HG03432 (cell line): ENCODE data around the gene CCDC169.
"Not testable (repeated sequence)": the region's sequence is repeated elsewhere in the genome, so short reads cannot be mapped to it uniquely, and the experiment has no call there.

Source experiments
- ATAC-seq: cut with Tn5 transposase; IDR thresholded peaks from one replicate; pipeline ENCODE4 v1.9.1; 2021; ENCODE audit warnings: mild to moderate bottlenecking, moderate library complexity; ENCODE audit not compliant: unreplicated experiment

The CCDC169 gene

GRCh38 chr13:36297366-36298338 lies at the start of gene CCDC169:
TSS of gene CCDC169 (minus strand) at chr13:36297814. CDS start at chr13:36297719, 95 bp downstream.
- peak; percentile 91 for ATAC-seq

- peak; percentile 93 for ATAC-seq
These were observed 48.8 kb upstream of the CCDC169 start, which contains the start of gene SPART for GRCh38 chr13:36346222-36347083. TSS of gene SPART (minus strand) at chr13:36346394. CDS start at chr13:36335830, 10,564 bp downstream.

- peak; percentile 32 for ATAC-seq
These were observed 48.0 kb upstream of the CCDC169 start for GRCh38 chr13:36345438-36346221.

- ATAC-seq, result peak; percentile 27
These were observed 47.3 kb upstream of the CCDC169 start for GRCh38 chr13:36344886-36345437.

GRCh38 chr13:36344173-36344572 lies 46.6 kb upstream of the CCDC169 start:
- ATAC-seq, result no peak

- ATAC-seq, result no peak
These were observed 46.2 kb upstream of the CCDC169 start for GRCh38 chr13:36343766-36344165.

- ATAC-seq, result no peak
These were observed 45.1 kb upstream of the CCDC169 start for GRCh38 chr13:36342715-36343114.

GRCh38 chr13:36341718-36342117 lies 44.1 kb upstream of the CCDC169 start:
- ATAC-seq, result no peak

GRCh38 chr13:36339600-36340155 lies 42.1 kb upstream of the CCDC169 start:
- ATAC-seq, result no peak

GRCh38 chr13:36337938-36338641 lies 40.5 kb upstream of the CCDC169 start:
- no peak for ATAC-seq

GRCh38 chr13:36332986-36333385 lies 35.4 kb upstream of the CCDC169 start:
- no peak for ATAC-seq

GRCh38 chr13:36332255-36332654 lies 34.6 kb upstream of the CCDC169 start:
- not testable (repeated sequence) for ATAC-seq

- ATAC-seq, result no peak
These were observed 33.7 kb upstream of the CCDC169 start for GRCh38 chr13:36331280-36331679.

GRCh38 chr13:36329361-36329760 lies 31.7 kb upstream of the CCDC169 start:
- no peak for ATAC-seq

- no peak for ATAC-seq
These were observed 31.2 kb upstream of the CCDC169 start for GRCh38 chr13:36328821-36329220.

- no peak for ATAC-seq
These were observed 28.3 kb upstream of the CCDC169 start for GRCh38 chr13:36325912-36326311.

- not testable (repeated sequence) for ATAC-seq
These were observed 27.3 kb upstream of the CCDC169 start for GRCh38 chr13:36324881-36325280.

GRCh38 chr13:36323951-36324566 lies 26.4 kb upstream of the CCDC169 start:
- ATAC-seq, result no peak

GRCh38 chr13:36323408-36323807 lies 25.8 kb upstream of the CCDC169 start:
- ATAC-seq, result no peak
